ENCODE data around the gene AP2A2.

The AP2A2 gene

GRCh38 chr11:925496-926301 lies at the start of gene AP2A2:
Gene AP2A2 (plus strand): TSS chr11:925870. CDS start chr11:926022, 152 bp downstream.
- in situ Hi-C loops (cut with HindIII; ENCODE audit: low sequenced_read_pairs) = no loop called here

- in situ Hi-C loops (cut with HindIII; ENCODE audit: low sequenced_read_pairs) = no loop called here
Observed at GRCh38 chr11:876545-876944, 49.1 kb upstream of the AP2A2 start.

- in situ Hi-C loops (cut with HindIII; ENCODE audit: low sequenced_read_pairs) = no loop called here
Observed at GRCh38 chr11:877565-877964, 48.1 kb upstream of the AP2A2 start.

GRCh38 chr11:880447-880846 lies 45.2 kb upstream of the AP2A2 start:
- in situ Hi-C loops (cut with HindIII; ENCODE audit: low sequenced_read_pairs) = no loop called here

GRCh38 chr11:882596-882995 lies 43.1 kb upstream of the AP2A2 start:
- in situ Hi-C loops (cut with HindIII; ENCODE audit: low sequenced_read_pairs) = no loop called here

- in situ Hi-C loops (cut with HindIII; ENCODE audit: low sequenced_read_pairs) = no loop called here
Observed at GRCh38 chr11:883527-883926, 42.1 kb upstream of the AP2A2 start.

- in situ Hi-C loops (cut with HindIII; ENCODE audit: low sequenced_read_pairs) = no loop called here
Observed at GRCh38 chr11:884578-885070, 41.0 kb upstream of the AP2A2 start.

GRCh38 chr11:886568-886967 lies 39.1 kb upstream of the AP2A2 start:
- in situ Hi-C loops (cut with HindIII; ENCODE audit: low sequenced_read_pairs) = no loop called here

- in situ Hi-C loops (cut with HindIII; ENCODE audit: low sequenced_read_pairs) = no loop called here
Observed at GRCh38 chr11:887589-887988, 38.1 kb upstream of the AP2A2 start.

- in situ Hi-C loops (cut with HindIII; ENCODE audit: low sequenced_read_pairs) = no loop called here
Observed at GRCh38 chr11:888310-889212, 37.1 kb upstream of the AP2A2 start.

GRCh38 chr11:889257-889656 lies 36.4 kb upstream of the AP2A2 start:
- in situ Hi-C loops (cut with HindIII; ENCODE audit: low sequenced_read_pairs) = no loop called here

- in situ Hi-C loops (cut with HindIII; ENCODE audit: low sequenced_read_pairs) = no loop called here
Observed at GRCh38 chr11:889687-890475, 35.8 kb upstream of the AP2A2 start.

- in situ Hi-C loops (cut with HindIII; ENCODE audit: low sequenced_read_pairs) = no loop called here
Observed at GRCh38 chr11:890794-891540, 34.7 kb upstream of the AP2A2 start.

- in situ Hi-C loops (cut with HindIII; ENCODE audit: low sequenced_read_pairs) = no loop called here
Observed at GRCh38 chr11:893008-893654, 32.5 kb upstream of the AP2A2 start.

- in situ Hi-C loops (cut with HindIII; ENCODE audit: low sequenced_read_pairs) = no loop called here
Observed at GRCh38 chr11:894575-895201, 31.0 kb upstream of the AP2A2 start.

- in situ Hi-C loops (cut with HindIII; ENCODE audit: low sequenced_read_pairs) = no loop called here
Observed at GRCh38 chr11:895331-896110, 30.1 kb upstream of the AP2A2 start.

- in situ Hi-C loops (cut with HindIII; ENCODE audit: low sequenced_read_pairs) = no loop called here
Observed at GRCh38 chr11:897253-898142, 28.2 kb upstream of the AP2A2 start.

- in situ Hi-C loops (cut with HindIII; ENCODE audit: low sequenced_read_pairs) = no loop called here
Observed at GRCh38 chr11:898143-898511, 27.5 kb upstream of the AP2A2 start.
